ENCODE measurements around the gene SSX2B. TPM values are rescaled to one million over a fixed set of nuclear protein-coding genes. Genes with fewer than 3 reads are reported as not detected.
"Not testable (repeated sequence)": the region's sequence is repeated elsewhere in the genome, so short reads cannot be mapped to it uniquely, and the experiment has no call there.

Gene SSX2B
- total RNA-seq (not detected), polyA plus RNA-seq (not detected)
- long read RNA-seq, donor 1 = 0 reads
- long read RNA-seq, donor 2 = 0 reads

GRCh38 chrX:52750952-52751351 lies at the start of gene SSX2B:
TSS of gene SSX2B (plus strand) at chrX:52751252. CDS start at chrX:52752681, 1,429 bp downstream.
- intact Hi-C loops (cut with DNase I; ENCODE audit: low total_unique reads); H3K9me3 ChIP-seq; H3K27me3 ChIP-seq (replicated peaks in 1 of 7); H3K4me3 ChIP-seq; H3K27ac ChIP-seq; DNase-seq; H3K4me1 ChIP-seq; H3K36me3 ChIP-seq: not testable (repeated sequence)
- no CpG with 5 or more reads among the region's 13 CpGs for whole genome bisulfite sequencing, 5 donors

- H3K27ac ChIP-seq; H3K4me1 ChIP-seq; H3K9me3 ChIP-seq; H3K36me3 ChIP-seq; DNase-seq; H3K27me3 ChIP-seq (replicated peaks in 1 of 7); intact Hi-C loops (cut with DNase I; ENCODE audit: low total_unique reads); H3K4me3 ChIP-seq: not testable (repeated sequence)
- no CpG with 5 or more reads among the region's 13 CpGs for WGBS, 5 donors
These were observed 44.0 kb upstream of the SSX2B start, which contains the start of gene SSX2 for GRCh38 chrX:52707078-52707477. TSS of gene SSX2 (minus strand) at chrX:52707178. CDS start at chrX:52705749, 1,429 bp downstream.

GRCh38 chrX:52765983-52766382 lies 14.9 kb downstream of the SSX2B start:
- intact Hi-C loops (cut with DNase I; ENCODE audit: low total_unique reads); DNase-seq; H3K27me3 ChIP-seq (replicated peaks in 1 of 7); H3K36me3 ChIP-seq; H3K27ac ChIP-seq; H3K4me3 ChIP-seq; H3K9me3 ChIP-seq; H3K4me1 ChIP-seq: not testable (repeated sequence)
- 79 to 95% methylated on average over 2 to 3 of the region's 5 CpGs; no CpG with 5 or more reads in 3 of the 5 donors for WGBS, 5 donors

- H3K27ac ChIP-seq; H3K4me3 ChIP-seq; H3K36me3 ChIP-seq; H3K4me1 ChIP-seq; DNase-seq; H3K27me3 ChIP-seq (replicated peaks in 1 of 7); H3K9me3 ChIP-seq; intact Hi-C loops (cut with DNase I; ENCODE audit: low total_unique reads): not testable (repeated sequence)
- WGBS, 5 donors = 78 to 97% (median 87%) methylated on average over 6 to 10 of the region's 11 CpGs
These were observed 22.5 kb downstream of the SSX2B start for GRCh38 chrX:52773504-52773903.

- intact Hi-C loops (cut with DNase I; ENCODE audit: low total_unique reads); H3K36me3 ChIP-seq: not testable (repeated sequence)
- WGBS, 5 donors = 79 to 100% (median 84%) methylated on average over 2 of the region's 2 CpGs
These were observed 46.3 kb downstream of the SSX2B start, which contains the start of gene SPANXN5 for GRCh38 chrX:52797327-52797726. TSS of gene SPANXN5 (minus strand) at chrX:52797427. CDS start at chrX:52797348, 79 bp downstream.

GRCh38 chrX:52804876-52805275 lies 53.8 kb downstream of the SSX2B start:
- peaks cover 0 to 16% (median 0%) of the 10 kb centered on the region in 7 donors for H3K27me3 ChIP-seq (replicated peaks in 1 of 7)
- WGBS, 5 donors = 44 to 62% (median 57%) methylated on average over 1 to 2 of the region's 2 CpGs
- DNase-seq; H3K4me1 ChIP-seq; intact Hi-C loops (cut with DNase I; ENCODE audit: low total_unique reads); H3K4me3 ChIP-seq; H3K27ac ChIP-seq; H3K9me3 ChIP-seq; H3K36me3 ChIP-seq: not testable (repeated sequence)

More at GRCh38 chrX:52797327-52797726, 46.3 kb downstream of the SSX2B start, which contains the start of gene SPANXN5:
- not testable (repeated sequence) for DNase-seq; H3K4me1 ChIP-seq; H3K4me3 ChIP-seq; H3K27me3 ChIP-seq (replicated peaks in 1 of 7); H3K27ac ChIP-seq; H3K9me3 ChIP-seq

Small RNAs within 50 kb of the gene (small RNA-seq; reads per million reads assigned to genes)
- 0 reads per million in 4 donors for gene AC244505.3
- 0 reads per million in 4 donors for gene AC244505.5
- gene AC244505.6 = 0 reads per million in 4 donors
- 0 reads per million in 4 donors for gene AC244505.7

Other genes starting within 250 kb of the SSX2B start
- not detected for gene XAGE1B, start 234.2 kb upstream of the SSX2B start, total RNA-seq
- gene XAGE1B, start 234.2 kb upstream of the SSX2B start, polyA plus RNA-seq = under 1 TPM in 2 of 3 donors, not detected in 1; 0.46 to 0.50 TPM
- not detected for gene SSX7, start 96.4 kb upstream of the SSX2B start, total RNA-seq
- not detected for gene SSX7, start 96.4 kb upstream of the SSX2B start, polyA plus RNA-seq
- gene SSX2, start 44.1 kb upstream of the SSX2B start, total RNA-seq = not detected
- not detected for gene SSX2, start 44.1 kb upstream of the SSX2B start, polyA plus RNA-seq
- not detected for gene SPANXN5, start 46.2 kb downstream of the SSX2B start, total RNA-seq
- gene SPANXN5, start 46.2 kb downstream of the SSX2B start, polyA plus RNA-seq = not detected
- gene XAGE5, start 60.0 kb downstream of the SSX2B start, total RNA-seq = not detected
- gene XAGE5, start 60.0 kb downstream of the SSX2B start, polyA plus RNA-seq = not detected
- gene XAGE3, start 116.8 kb downstream of the SSX2B start, total RNA-seq = not detected
- gene XAGE3, start 116.8 kb downstream of the SSX2B start, polyA plus RNA-seq = not detected
- 10 to 100 TPM in 6 of 7 donors, 1 to 10 TPM in 1; 9.5 to 35.6 (median 21.0) TPM for gene FAM156B, start 146.1 kb downstream of the SSX2B start, total RNA-seq
- gene FAM156B, start 146.1 kb downstream of the SSX2B start, polyA plus RNA-seq = 10 to 100 TPM; 32.8 to 90.8 (median 58.7) TPM
- 10 to 100 TPM; 18.3 to 29.7 (median 25.9) TPM for gene FAM156A, start 207.3 kb downstream of the SSX2B start, total RNA-seq
- gene FAM156A, start 207.3 kb downstream of the SSX2B start, polyA plus RNA-seq = 10 to 100 TPM in 2 of 3 donors, 1 to 10 TPM in 1; 9.0 to 15.1 (median 10.5) TPM